Pulmonary artery endothelial cell (primary cell): Measurements from ENCODE around the gene OR56A3. TPM values are rescaled to one million over a fixed set of nuclear protein-coding genes. Genes with fewer than 3 reads are reported as not detected.

Experiments
- DNase-seq: peaks from one replicate; pipeline ENCODE4 v3.0.0-alpha.2; 2011; ENCODE audit warnings: low read depth, low spot score
- total RNA-seq: library from RNA; depleted of rRNA; stranded (reverse); fragments of >200 nt; gene quantifications from 2 replicates; pipeline ENCODE4 v1.2.3, GENCODE V29; 2014

Gene OR56A3
- total RNA-seq, 1 donor from 2014 or later: not detected

GRCh38 chr11:5968394-5968793 is 26.3 kb downstream of the OR56A3 start, which contains the start of gene OR56A5:
Gene OR56A5 (minus strand): TSS chr11:5968494. CDS start chr11:5968494, 0 bp downstream.
- no peak for DNase-seq

GRCh38 chr11:5973530-5973929 is 31.5 kb downstream of the OR56A3 start:
- no peak for DNase-seq

GRCh38 chr11:5983443-5983842 is 41.4 kb downstream of the OR56A3 start:
- no peak for DNase-seq

- DNase-seq: no peak
Measured at GRCh38 chr11:5986885-5987284, 44.8 kb downstream of the OR56A3 start, which contains the start of gene OR52L1. Gene OR52L1 (minus strand): TSS chr11:5986985. CDS start chr11:5986930, 55 bp downstream.

GRCh38 chr11:5989203-5989602 is 47.2 kb downstream of the OR56A3 start:
- DNase-seq: no peak

- DNase-seq: no peak
Measured at GRCh38 chr11:5992150-5992549, 50.1 kb downstream of the OR56A3 start.

GRCh38 chr11:5992604-5993251 is 50.7 kb downstream of the OR56A3 start:
- no peak for DNase-seq

GRCh38 chr11:5994791-5995190 is 52.7 kb downstream of the OR56A3 start:
- no peak for DNase-seq

Other genes starting within 250 kb of the OR56A3 start
- not detected in 2 replicates for gene OR56B1, start 205.8 kb upstream of the OR56A3 start, total RNA-seq
- not detected in 2 replicates for gene OR52N4, start 188.0 kb upstream of the OR56A3 start, total RNA-seq
- gene OR52N5, start 158.9 kb upstream of the OR56A3 start, total RNA-seq: not detected in 2 replicates
- not detected in 2 replicates for gene OR52N1, start 151.0 kb upstream of the OR56A3 start, total RNA-seq
- not detected in 2 replicates for gene OR52N2, start 133.3 kb upstream of the OR56A3 start, total RNA-seq
- not detected in 2 replicates for gene OR52E6, start 100.4 kb upstream of the OR56A3 start, total RNA-seq
- gene OR52E8, start 84.6 kb upstream of the OR56A3 start, total RNA-seq: not detected in 2 replicates
- gene OR52E4, start 61.6 kb upstream of the OR56A3 start, total RNA-seq: not detected in 2 replicates
- not detected in 2 replicates for gene OR52E5, start 49.0 kb upstream of the OR56A3 start, total RNA-seq
- gene OR56A5, start 26.2 kb downstream of the OR56A3 start, total RNA-seq: not detected in 2 replicates
- gene OR52L1, start 44.7 kb downstream of the OR56A3 start, total RNA-seq: not detected in 2 replicates
- not detected in 2 replicates for gene OR56A4, start 64.7 kb downstream of the OR56A3 start, total RNA-seq
- gene OR56A1, start 88.5 kb downstream of the OR56A3 start, total RNA-seq: not detected in 2 replicates
- not detected in 2 replicates for gene OR56B4, start 165.4 kb downstream of the OR56A3 start, total RNA-seq
- not detected in 2 replicates for gene OR52B2, start 228.1 kb downstream of the OR56A3 start, total RNA-seq